ENCODE data around the gene ZC3H18.

ZC3H18 gene

DNA sequence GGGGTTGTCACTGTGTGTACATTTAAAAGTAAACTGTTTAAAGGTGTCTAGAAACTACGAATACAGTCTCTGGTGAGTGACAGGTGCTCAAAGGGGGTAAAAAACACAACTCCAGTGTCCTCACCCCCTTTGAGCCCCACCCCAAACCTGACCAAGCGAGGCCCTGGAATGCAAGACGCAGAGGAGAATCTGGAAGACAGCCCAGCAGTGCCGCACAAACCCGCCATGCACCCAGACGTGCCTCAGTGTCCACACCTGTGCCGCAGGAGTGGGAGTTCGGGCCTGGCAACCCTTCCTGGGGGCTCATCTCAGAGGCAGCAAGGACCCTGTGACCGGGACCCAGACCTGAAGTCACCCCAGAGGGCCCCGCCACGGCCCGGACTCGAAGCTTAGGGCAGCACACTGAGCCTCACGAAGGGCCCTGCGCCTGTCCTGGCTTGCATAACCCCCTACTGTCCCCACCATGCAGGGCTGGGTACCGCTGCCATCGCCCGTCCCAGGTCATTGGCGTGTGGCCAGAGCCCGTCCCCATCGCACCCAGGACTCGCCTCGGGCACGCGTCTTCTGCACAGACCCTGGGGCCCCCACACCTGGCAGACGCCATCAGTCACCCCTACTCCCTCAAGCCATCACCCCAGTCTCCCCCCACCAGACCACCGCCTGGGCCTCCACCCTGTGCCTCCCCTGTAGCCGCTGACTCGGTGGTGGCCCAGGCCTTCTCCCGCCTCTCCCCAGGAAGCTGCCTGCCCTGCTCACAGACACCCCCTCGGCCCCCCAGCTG, 33.0 kb upstream of the ZC3H18 start:
- no peak for TF ChIP-seq CTCF (IDR thresholded peaks at IDR 0.05; ENCODE audit: insufficient read depth, low read depth, low read length, missing control alignments)
- no peak overlapping the region for H3K4me3 ChIP-seq (ENCODE audit: low read length)
- peak; percentile 15 for DNase-seq (ENCODE audit: low read depth)

DNA sequence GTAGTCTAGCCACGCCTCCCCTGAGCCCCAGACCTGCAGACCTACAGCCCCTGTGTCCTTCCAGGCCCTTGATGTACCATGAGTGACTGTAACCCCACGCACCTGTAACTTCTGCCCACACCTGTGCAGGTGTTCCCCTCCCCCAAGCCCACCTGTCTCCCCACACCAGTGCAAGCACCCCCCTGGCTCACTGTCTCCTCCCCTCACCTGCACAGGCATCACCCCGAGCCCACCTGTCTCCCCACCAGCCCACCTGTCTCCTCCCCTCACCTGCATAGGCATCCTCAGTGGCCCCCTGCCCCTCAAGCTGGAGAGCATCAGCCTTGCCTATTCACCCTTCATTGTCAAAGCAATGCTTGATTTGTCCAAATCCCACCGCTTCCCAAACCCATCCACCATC, 32.3 kb upstream of the ZC3H18 start:
- no peak for DNase-seq (ENCODE audit: low read depth)
- H3K4me3 ChIP-seq (ENCODE audit: low read length) = no peak overlapping the region
- TF ChIP-seq CTCF (IDR thresholded peaks at IDR 0.05; ENCODE audit: insufficient read depth, low read depth, low read length, missing control alignments) = no peak

DNA sequence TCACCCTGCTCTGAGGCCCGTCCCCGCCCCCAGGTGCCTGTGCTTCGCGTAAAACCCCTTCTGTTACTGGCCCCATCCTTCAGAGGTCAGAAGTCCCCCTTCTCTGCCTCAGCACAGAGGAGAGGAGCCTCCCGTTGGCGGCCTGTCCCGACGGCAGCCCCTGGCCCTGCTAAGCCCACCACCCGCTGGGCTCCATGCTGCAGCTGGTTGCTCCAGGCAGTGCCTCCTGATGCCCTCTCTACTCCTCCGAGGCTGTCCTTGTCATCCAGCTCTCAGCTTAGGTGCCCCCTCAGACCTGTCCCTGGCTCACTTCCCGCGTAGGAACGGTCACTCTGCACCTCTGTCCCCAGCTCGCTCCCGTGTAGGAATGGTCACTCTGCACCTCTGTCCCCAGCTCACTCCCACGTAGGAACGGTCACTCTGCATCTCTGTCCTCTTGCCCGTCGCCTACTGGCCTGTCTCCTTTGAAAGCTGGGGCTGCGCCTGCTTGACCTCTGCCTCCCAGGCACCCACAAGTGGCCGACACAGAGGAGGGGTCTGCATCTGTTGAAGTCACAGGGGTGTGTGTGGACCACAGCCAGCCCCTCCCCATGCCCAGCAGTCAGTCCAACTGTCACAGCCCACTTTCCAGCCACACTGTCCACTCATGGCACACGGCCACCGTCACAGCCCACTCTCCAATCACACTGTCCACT, 31.7 kb upstream of the ZC3H18 start:
- TF ChIP-seq CTCF (IDR thresholded peaks at IDR 0.05; ENCODE audit: insufficient read depth, low read depth, low read length, missing control alignments) = no peak
- DNase-seq (ENCODE audit: low read depth) = no peak
- H3K4me3 ChIP-seq (ENCODE audit: low read length) = no peak overlapping the region

- no peak for DNase-seq (ENCODE audit: low read depth)
- no peak overlapping the region for H3K4me3 ChIP-seq (ENCODE audit: low read length)
- no peak for TF ChIP-seq CTCF (IDR thresholded peaks at IDR 0.05; ENCODE audit: insufficient read depth, low read depth, low read length, missing control alignments)
Measured at GRCh38 chr16:88539261-88539651, 30.9 kb upstream of the ZC3H18 start.

- no peak for TF ChIP-seq CTCF (IDR thresholded peaks at IDR 0.05; ENCODE audit: insufficient read depth, low read depth, low read length, missing control alignments)
- H3K4me3 ChIP-seq (ENCODE audit: low read length) = no peak overlapping the region
- no peak for DNase-seq (ENCODE audit: low read depth)
Measured at GRCh38 chr16:88539652-88540345, 30.4 kb upstream of the ZC3H18 start.

DNA sequence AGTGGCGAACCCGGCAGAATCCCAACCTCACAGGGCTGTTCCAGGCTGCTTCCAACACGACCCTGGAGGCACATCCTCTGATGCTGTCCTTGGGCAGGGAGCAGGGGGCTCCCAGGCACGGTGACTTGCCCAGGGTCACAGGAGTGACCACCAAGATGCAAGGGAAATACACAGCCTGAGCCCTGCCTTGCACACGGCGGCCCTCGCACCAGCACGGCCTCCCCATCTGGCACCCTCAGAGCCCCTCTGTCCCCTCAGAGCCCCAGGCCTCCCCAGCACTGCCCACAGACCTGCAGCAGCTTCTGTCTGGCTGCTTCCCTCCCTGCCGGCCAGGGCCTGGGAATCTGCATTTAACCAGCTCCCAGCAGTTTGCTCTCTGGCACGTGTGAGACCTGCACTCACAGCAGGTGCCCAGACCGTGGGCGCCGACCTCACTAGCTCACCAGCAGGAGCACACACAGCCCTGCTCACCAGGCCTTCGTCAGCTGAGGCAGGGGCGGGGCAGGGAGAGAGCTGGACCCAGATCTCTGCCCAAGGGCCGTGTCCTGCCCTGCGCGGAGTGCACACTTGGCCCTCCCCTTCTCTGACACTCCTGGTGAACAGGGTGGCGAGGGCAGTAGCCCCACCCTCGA, 29.7 kb upstream of the ZC3H18 start:
- no peak overlapping the region for H3K4me3 ChIP-seq (ENCODE audit: low read length)
- DNase-seq (ENCODE audit: low read depth) = no peak
- TF ChIP-seq CTCF (IDR thresholded peaks at IDR 0.05; ENCODE audit: insufficient read depth, low read depth, low read length, missing control alignments) = no peak
